WTC11 (cell line): Measurements from ENCODE around the gene LRRC7.

Experiments used
- ATF3 ChIP-seq: sonication (generic); formaldehyde crosslinking; conservative IDR thresholded peaks from 2 replicates; pipeline ENCODE4 v1.8.1; 2022; ENCODE audit warnings: mild to moderate bottlenecking, missing genetic modification reagents
- CTCF ChIP-seq: fragments of 200-600 bp; IDR thresholded peaks from 2 replicates; pipeline ENCODE4 v1.8.0; 2022; ENCODE audit warnings: antibody characterized with exemption
- JUN ChIP-seq: sonication (generic); formaldehyde crosslinking; IDR thresholded peaks from 2 replicates; pipeline ENCODE4 v1.8.0; 2023; ENCODE audit warnings: mild to moderate bottlenecking, missing genetic modification reagents
- MAX ChIP-seq: sonication (generic); formaldehyde crosslinking; IDR thresholded peaks from 2 replicates; pipeline ENCODE4 v1.8.0; 2022; ENCODE audit warnings: mild to moderate bottlenecking, missing genetic modification reagents
- MLX ChIP-seq: sonication (generic); formaldehyde crosslinking; IDR thresholded peaks from 2 replicates; pipeline ENCODE4 v1.8.1; 2023; ENCODE audit warnings: mild to moderate bottlenecking, missing genetic modification reagents, moderate library complexity
- NR3C1 ChIP-seq: sonication (generic); formaldehyde crosslinking; conservative IDR thresholded peaks from 2 replicates; pipeline ENCODE4 v1.8.1; 2023; ENCODE audit warnings: low read depth, mild to moderate bottlenecking, missing genetic modification reagents
- USF2 ChIP-seq: sonication (generic); formaldehyde crosslinking; IDR thresholded peaks from 2 replicates; pipeline ENCODE4 v1.8.1; 2023; ENCODE audit warnings: mild to moderate bottlenecking, missing genetic modification reagents, moderate library complexity
- ZBTB21 ChIP-seq: sonication (generic); formaldehyde crosslinking; IDR thresholded peaks from 2 replicates; pipeline ENCODE4 v1.8.1; 2023; ENCODE audit warnings: mild to moderate bottlenecking, missing genetic modification reagents, borderline replicate concordance
- ZNF263 ChIP-seq: sonication (generic); formaldehyde crosslinking; IDR thresholded peaks from 2 replicates; pipeline ENCODE4 v1.8.1; 2022; ENCODE audit warnings: low read depth, mild to moderate bottlenecking, moderate library complexity, missing genetic modification reagents
- ZNF317 ChIP-seq: sonication (generic); formaldehyde crosslinking; IDR thresholded peaks from 2 replicates; pipeline ENCODE4 v1.8.1; 2023; ENCODE audit warnings: low read depth, mild to moderate bottlenecking, moderate library complexity, missing genetic modification reagents, borderline replicate concordance
- ZNF423 ChIP-seq: fragments of 250-450 bp; sonication (Bioruptor Pico); IDR thresholded peaks from 2 replicates; pipeline ENCODE4 v2.1.2; 2022; ENCODE audit warnings: mild to moderate bottlenecking, moderate library complexity
- ZNF425 ChIP-seq: fragments of 250-450 bp; sonication (Bioruptor Pico); conservative IDR thresholded peaks from 2 replicates; pipeline ENCODE4 v1.9.0; 2021; ENCODE audit warnings: mild to moderate bottlenecking

GRCh38 chr1:70079546-70079945 is 511.8 kb downstream of the LRRC7 start:
- TF ChIP-seq NR3C1 (CRISPR knock-in tag): no peak
- no peak for TF ChIP-seq CTCF
- no peak for TF ChIP-seq ZNF425 (CRISPR knock-in tag)
- no peak for TF ChIP-seq ZBTB21
- TF ChIP-seq JUN (CRISPR knock-in tag): no peak
- TF ChIP-seq MAX: no peak
- TF ChIP-seq MLX (CRISPR knock-in tag): no peak
- TF ChIP-seq USF2 (CRISPR knock-in tag): no peak
- no peak for TF ChIP-seq ATF3 (CRISPR knock-in tag)
- TF ChIP-seq ZNF423 (CRISPR knock-in tag): no peak
- TF ChIP-seq ZNF317 (CRISPR knock-in tag): no peak
- no peak for TF ChIP-seq ZNF263 (CRISPR knock-in tag)
